H9 (cell line): ENCODE results near the gene TBC1D25. TPM values are rescaled to one million over a fixed set of nuclear protein-coding genes. Genes with fewer than 3 reads are reported as not detected.

Experiments
- DNase-seq: peaks from one replicate; pipeline ENCODE4 v3.0.0-alpha.2; 2017
- H2AFZ ChIP-seq: one replicate; pipeline ENCODE4 v1.6.1; 2013; ENCODE audit warnings: mild to moderate bottlenecking, low read length, control low read depth, moderate library complexity
- H2AK5ac ChIP-seq: 2 replicates; pipeline ENCODE4 v1.6.1; 2013; ENCODE audit warnings: low read length, control low read depth, mixed read lengths; ENCODE audit not compliant: insufficient read length
- H2BK120ac ChIP-seq: one replicate; pipeline ENCODE4 v1.6.1; 2013; ENCODE audit warnings: low read depth, mild to moderate bottlenecking, low read length, control low read depth, inconsistent platforms; ENCODE audit not compliant: poor library complexity, severe bottlenecking
- H2BK12ac ChIP-seq: 2 replicates; pipeline ENCODE4 v1.6.1; 2013; ENCODE audit warnings: low read length, control low read depth, mixed read lengths, low read depth; ENCODE audit not compliant: insufficient read length
- H2BK15ac ChIP-seq: 2 replicates; pipeline ENCODE4 v1.6.1; 2013; ENCODE audit warnings: low read depth, low read length, control low read depth
- H2BK20ac ChIP-seq: one replicate; pipeline ENCODE4 v1.6.1; 2013; ENCODE audit warnings: low read depth, mild to moderate bottlenecking, low read length, control low read depth, inconsistent platforms; ENCODE audit not compliant: poor library complexity, severe bottlenecking
- H2BK5ac ChIP-seq: 2 replicates; pipeline ENCODE4 v1.6.1; 2013; ENCODE audit warnings: low read length, control low read depth, mixed read lengths; ENCODE audit not compliant: insufficient read length
- H3K14ac ChIP-seq: 2 replicates; pipeline ENCODE4 v1.6.1; 2013; ENCODE audit warnings: low read length, control low read depth; ENCODE audit not compliant: insufficient read depth
- H3K18ac ChIP-seq: 2 replicates; pipeline ENCODE4 v1.6.1; 2013; ENCODE audit warnings: low read depth, mild to moderate bottlenecking, mixed read lengths, low read length, control low read depth; ENCODE audit not compliant: insufficient read length
- H3K23ac ChIP-seq: 2 replicates; pipeline ENCODE4 v1.6.1; 2013; ENCODE audit warnings: low read length, control low read depth, mixed read lengths, low read depth; ENCODE audit not compliant: insufficient read length
- H3K23me2 ChIP-seq: 2 replicates; pipeline ENCODE4 v1.6.1; 2013; ENCODE audit warnings: low read depth, mild to moderate bottlenecking, mixed read lengths, low read length, control low read depth; ENCODE audit not compliant: insufficient read length, poor library complexity, severe bottlenecking
- H3K27ac ChIP-seq: 2 replicates; pipeline ENCODE4 v1.5.1; 2013; ENCODE audit warnings: low read length, control low read depth, mixed read lengths, low read depth; ENCODE audit not compliant: insufficient read length
- H3K27me3 ChIP-seq: 2 replicates; pipeline ENCODE4 v1.6.1; 2013; ENCODE audit warnings: low read length, control low read depth, inconsistent platforms; ENCODE audit not compliant: insufficient read depth
- H3K4ac ChIP-seq: 2 replicates; pipeline ENCODE4 v1.6.1; 2013; ENCODE audit warnings: low read depth, mild to moderate bottlenecking, control low read depth, inconsistent platforms, low read length, moderate library complexity
- H3K4me1 ChIP-seq: 2 replicates; pipeline ENCODE4 v1.6.1; 2013; ENCODE audit warnings: low read length, control low read depth, inconsistent platforms; ENCODE audit not compliant: insufficient read depth
- H3K4me2 ChIP-seq: 2 replicates; pipeline ENCODE4 v1.6.1; 2013; ENCODE audit warnings: low read length, control low read depth, mixed read lengths; ENCODE audit not compliant: insufficient read length, insufficient read depth
- H3K56ac ChIP-seq: 2 replicates; pipeline ENCODE4 v1.6.1; 2013; ENCODE audit warnings: low read depth, mild to moderate bottlenecking, mixed read lengths, low read length, control low read depth; ENCODE audit not compliant: insufficient read length
- H3K79me1 ChIP-seq: 2 replicates; pipeline ENCODE4 v1.6.1; 2013; ENCODE audit warnings: low read depth, mild to moderate bottlenecking, moderate library complexity, low read length, control low read depth, inconsistent platforms; ENCODE audit not compliant: insufficient read depth, poor library complexity, severe bottlenecking
- H3K79me2 ChIP-seq: 2 replicates; pipeline ENCODE4 v1.6.1; 2013; ENCODE audit warnings: low read length, control low read depth, inconsistent platforms; ENCODE audit not compliant: insufficient read depth
- H3K9ac ChIP-seq: 2 replicates; pipeline ENCODE4 v1.6.1; 2013; ENCODE audit warnings: low read length, control low read depth, mixed read lengths; ENCODE audit not compliant: insufficient read length; ENCODE audit errors: extremely low read depth
- H3K9me3 ChIP-seq: one replicate; pipeline ENCODE4 v1.6.1; 2013; ENCODE audit warnings: low read depth, low read length, inconsistent platforms; ENCODE audit not compliant: control insufficient read depth
- H3T11ph ChIP-seq: one replicate; pipeline ENCODE4 v1.6.1; 2013; ENCODE audit warnings: mild to moderate bottlenecking, low read length, control low read depth, inconsistent platforms
- H4K20me1 ChIP-seq: one replicate; pipeline ENCODE4 v1.6.1; 2013; ENCODE audit not compliant: control insufficient read depth, insufficient read length, insufficient read depth
- H4K5ac ChIP-seq: 2 replicates; pipeline ENCODE4 v1.6.1; 2013; ENCODE audit warnings: low read depth, mild to moderate bottlenecking, mixed read lengths, low read length, control low read depth; ENCODE audit not compliant: insufficient read length
- H4K8ac ChIP-seq: replicated peaks from 2 replicates; pipeline ENCODE4 v1.6.1; 2013; ENCODE audit warnings: low read length, control low read depth, mixed read lengths, low read depth; ENCODE audit not compliant: insufficient read length
- H4K91ac ChIP-seq: 2 replicates; pipeline ENCODE4 v1.6.1; 2013; ENCODE audit warnings: low read depth, mild to moderate bottlenecking, moderate library complexity, mixed read lengths, low read length, control low read depth; ENCODE audit not compliant: insufficient read length
- H3K27ac Mint-ChIP-seq, 3 experiments: 2 replicates in 2 of 3; 3 replicates in 1 of 3; pipeline ENCODE4 v1.8.0; 2020 to 2021; ENCODE audit warnings: mixed read lengths in 3 of 3, mild to moderate bottlenecking in 1 of 3, moderate library complexity in 1 of 3
- H3K27me3 Mint-ChIP-seq: 2 replicates; pipeline ENCODE4 v1.8.0; 2021; ENCODE audit warnings: low read depth, mild to moderate bottlenecking, moderate library complexity, mixed read lengths
- H3K36me3 Mint-ChIP-seq, 3 experiments: 2 replicates in 2 of 3; 3 replicates in 1 of 3; pipeline ENCODE4 v1.8.0; 2020 to 2021; ENCODE audit warnings: low read depth in 3 of 3, mixed read lengths in 3 of 3; ENCODE audit not compliant: insufficient read depth in 1 of 3
- H3K4me1 Mint-ChIP-seq, 2 experiments: 2 replicates each; pipeline ENCODE4 v1.8.0; 2020; ENCODE audit warnings: mixed read lengths in 2 of 2
- H3K4me3 Mint-ChIP-seq, 2 experiments: 2 replicates in 1 of 2; 3 replicates in 1 of 2; pipeline ENCODE4 v1.8.0; 2020 to 2021; ENCODE audit warnings: mild to moderate bottlenecking in 2 of 2, mixed read lengths in 2 of 2, moderate library complexity in 1 of 2
- H3K9me3 Mint-ChIP-seq, 2 experiments: 2 replicates in 1 of 2; 3 replicates in 1 of 2; pipeline ENCODE4 v1.8.0; 2020; ENCODE audit warnings: mild to moderate bottlenecking in 2 of 2, mixed read lengths in 2 of 2, moderate library complexity in 1 of 2
- whole genome bisulfite sequencing: extraction: QIAGEN DNeasy Blood & Tissue Kit; methylation state at CpG from one replicate; pipeline ENCODE4 v1.1.7; 2013; ENCODE audit warnings: missing lambda C conversion rate, low lambda C conversion rate, mixed read lengths; ENCODE audit not compliant: insufficient read length; ENCODE audit errors: extremely low coverage; 5-methylcytosine and 5-hydroxymethylcytosine counted together
- total RNA-seq: library from RNA; stranded (reverse); gene quantifications from 2 replicates; pipeline ENCODE4 v1.2.1, GENCODE V29; 2021
- TF ChIP-seq, protein P1 (sequence below): fragments of 200-600 bp; sonication (generic); conservative IDR thresholded peaks from 3 replicates; pipeline ENCODE4 v1.8.0; 2021; ENCODE audit warnings: antibody characterized with exemption, mild to moderate bottlenecking

The TBC1D25 gene
- total RNA-seq, 1 experiment from 2014 or later, result 10.2 TPM

DNA sequence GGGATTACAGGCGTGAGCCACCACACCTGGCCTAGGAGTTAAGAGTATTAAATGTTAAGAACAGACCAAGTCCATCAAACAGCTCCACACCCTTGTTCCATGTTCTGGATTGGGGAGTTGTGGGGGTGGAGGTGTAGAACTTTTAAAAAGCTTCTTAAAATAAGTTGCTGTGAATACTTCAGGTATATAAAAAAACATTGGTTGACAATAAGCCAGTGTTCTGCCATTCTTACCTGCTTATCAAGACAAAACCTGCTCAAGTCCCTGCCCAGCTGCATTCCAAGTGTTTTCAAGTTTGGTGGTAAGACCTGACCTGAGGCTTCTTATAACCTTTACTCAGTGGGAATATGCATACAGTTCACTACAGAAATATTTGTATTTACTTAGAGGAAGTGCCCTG, 41.1 kb downstream of the TBC1D25 start:
- no peak overlapping the region for H4K5ac ChIP-seq
- H3K27me3 Mint-ChIP-seq, result no peaks in the 10 kb centered on the region
- H2BK120ac ChIP-seq, result no peak overlapping the region
- H3K4ac ChIP-seq, result no peak overlapping the region
- no peak overlapping the region for H3K14ac ChIP-seq
- H3K4me1 ChIP-seq, result no peaks in the 10 kb centered on the region
- peaks cover 0 to 5% of the 10 kb centered on the region in 2 experiments; a peak in 3 of 4 replicates for H3K4me1 Mint-ChIP-seq
- H2BK12ac ChIP-seq, result no peak overlapping the region
- no peak overlapping the region for H3T11ph ChIP-seq
- H4K20me1 ChIP-seq, result no peaks in the 10 kb centered on the region
- TF ChIP-seq, protein P1, sequence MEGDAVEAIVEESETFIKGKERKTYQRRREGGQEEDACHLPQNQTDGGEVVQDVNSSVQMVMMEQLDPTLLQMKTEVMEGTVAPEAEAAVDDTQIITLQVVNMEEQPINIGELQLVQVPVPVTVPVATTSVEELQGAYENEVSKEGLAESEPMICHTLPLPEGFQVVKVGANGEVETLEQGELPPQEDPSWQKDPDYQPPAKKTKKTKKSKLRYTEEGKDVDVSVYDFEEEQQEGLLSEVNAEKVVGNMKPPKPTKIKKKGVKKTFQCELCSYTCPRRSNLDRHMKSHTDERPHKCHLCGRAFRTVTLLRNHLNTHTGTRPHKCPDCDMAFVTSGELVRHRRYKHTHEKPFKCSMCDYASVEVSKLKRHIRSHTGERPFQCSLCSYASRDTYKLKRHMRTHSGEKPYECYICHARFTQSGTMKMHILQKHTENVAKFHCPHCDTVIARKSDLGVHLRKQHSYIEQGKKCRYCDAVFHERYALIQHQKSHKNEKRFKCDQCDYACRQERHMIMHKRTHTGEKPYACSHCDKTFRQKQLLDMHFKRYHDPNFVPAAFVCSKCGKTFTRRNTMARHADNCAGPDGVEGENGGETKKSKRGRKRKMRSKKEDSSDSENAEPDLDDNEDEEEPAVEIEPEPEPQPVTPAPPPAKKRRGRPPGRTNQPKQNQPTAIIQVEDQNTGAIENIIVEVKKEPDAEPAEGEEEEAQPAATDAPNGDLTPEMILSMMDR, result no peak
- no peaks in the 10 kb centered on the region for H3K79me1 ChIP-seq
- no peak overlapping the region for H3K4me3 Mint-ChIP-seq
- H3K23me2 ChIP-seq, result no peaks in the 10 kb centered on the region
- peaks cover 30 to 44% (median 43%) of the 10 kb centered on the region in 3 experiments for H3K36me3 Mint-ChIP-seq
- no peak for DNase-seq
- no peaks in the 10 kb centered on the region; the same call in 1 of the 2 replicates for H3K79me2 ChIP-seq
- no peak overlapping the region for H4K91ac ChIP-seq
- no peak overlapping the region for H2AK5ac ChIP-seq
- H3K56ac ChIP-seq, result no peak overlapping the region
- no peak overlapping the region for H2BK5ac ChIP-seq
- no peak overlapping the region for H2AFZ ChIP-seq
- WGBS, result no CpG with 5 or more reads among the region's 1 CpG
- peaks cover 61 to 79% of the 10 kb centered on the region in 2 experiments for H3K9me3 Mint-ChIP-seq
- no peak overlapping the region for H3K23ac ChIP-seq
- H3K27ac ChIP-seq, result no peak overlapping the region
- H3K27me3 ChIP-seq, result no peaks in the 10 kb centered on the region
- no peak overlapping the region for H4K8ac ChIP-seq
- peaks cover 25% of the 10 kb centered on the region for H3K9me3 ChIP-seq
- H3K4me2 ChIP-seq, result no peak overlapping the region
- no peak overlapping the region for H3K9ac ChIP-seq
- no peak overlapping the region for H2BK15ac ChIP-seq
- no peak overlapping the region for H2BK20ac ChIP-seq
- H3K18ac ChIP-seq, result no peak overlapping the region
- H3K27ac Mint-ChIP-seq, result no peak overlapping the region
